HEK293 (cell line): ENCODE results near the gene CACNA2D3.

Source experiments
- CTCF ChIA-PET: fragments of 350-600 bp; formaldehyde crosslinking; extraction: SDS; loops from one replicate; lab custom pipeline; 2021; ENCODE audit warnings: antibody characterized with exemption; lab: Yijun Ruan, JAX
- POLR2A ChIA-PET: fragments of 300-600 bp; formaldehyde crosslinking; extraction: SDS; loops from one replicate; lab custom pipeline; 2020; ENCODE audit warnings: antibody characterized with exemption, inconsistent platforms; lab: Yijun Ruan, JAX
- H3K27ac ChIP-seq: fragments of 200-500 bp; sonication (Bioruptor generic); 2 replicates; pipeline ENCODE4 v1.5.1; 2014; ENCODE audit warnings: low read depth, low read length, control low read depth, inconsistent platforms; ENCODE audit errors: extremely low read depth
- H3K36me3 ChIP-seq, 2 experiments: fragments of 200-500 bp in 1 of 2; sonication (Bioruptor generic) in 1 of 2; 1 replicate in 1 of 2; 2 replicates in 1 of 2; pipeline ENCODE4 v1.5.1; 2014 to 2017; ENCODE audit warnings: inconsistent platforms in 2 of 2, low read length in 2 of 2; ENCODE audit not compliant: control insufficient read depth in 2 of 2, insufficient read depth in 1 of 2
- H3K4me1 ChIP-seq: fragments of 200-500 bp; sonication (Bioruptor generic); 2 replicates; pipeline ENCODE4 v1.5.1; 2014; ENCODE audit warnings: mild to moderate bottlenecking, low read length, inconsistent platforms; ENCODE audit not compliant: control insufficient read depth, insufficient read depth
- H3K4me3 ChIP-seq: 2 replicates; pipeline ENCODE4 v1.5.1; 2011; ENCODE audit warnings: low read depth, mild to moderate bottlenecking, control low read depth, low read length, moderate library complexity
- H3K9me3 ChIP-seq: fragments of 200-500 bp; sonication (Bioruptor generic); 2 replicates; pipeline ENCODE4 v1.5.1; 2014; ENCODE audit warnings: low read depth, low read length, inconsistent platforms; ENCODE audit not compliant: control insufficient read depth, insufficient read depth
- GFI1B ChIP-seq: fragments of 450-650 bp; formaldehyde crosslinking; IDR thresholded peaks from 2 replicates; pipeline ENCODE4 v1.5.1; 2016; ENCODE audit warnings: missing biosample characterization, missing genetic modification characterization
- GLI2 ChIP-seq: fragments of 450-650 bp; formaldehyde crosslinking; IDR thresholded peaks from 2 replicates; pipeline ENCODE4; 2017; ENCODE audit warnings: missing biosample characterization, missing genetic modification characterization, low read depth, borderline replicate concordance
- KLF16 ChIP-seq: fragments of 450-650 bp; formaldehyde crosslinking; IDR thresholded peaks from 2 replicates; pipeline ENCODE4 v1.5.1; 2017; ENCODE audit warnings: missing biosample characterization, missing genetic modification characterization
- KLF7 ChIP-seq: fragments of 450-650 bp; formaldehyde crosslinking; IDR thresholded peaks from 2 replicates; pipeline ENCODE4 v1.5.1; 2016; ENCODE audit warnings: missing biosample characterization, missing genetic modification characterization, borderline replicate concordance
- REST ChIP-seq: fragments of 450-650 bp; formaldehyde crosslinking; IDR thresholded peaks from 2 replicates; pipeline ENCODE4 v1.5.1; 2016; ENCODE audit warnings: missing biosample characterization, missing genetic modification characterization
- SCRT1 ChIP-seq: fragments of 450-650 bp; formaldehyde crosslinking; IDR thresholded peaks from 2 replicates; pipeline ENCODE4 v1.5.1; 2016; ENCODE audit warnings: missing biosample characterization, missing genetic modification characterization, borderline replicate concordance
- SP3 ChIP-seq: fragments of 450-650 bp; formaldehyde crosslinking; IDR thresholded peaks from 2 replicates; pipeline ENCODE4 v1.5.1; 2016; ENCODE audit warnings: missing biosample characterization, missing genetic modification characterization
- ZBTB8A ChIP-seq: fragments of 450-650 bp; formaldehyde crosslinking; IDR thresholded peaks from 2 replicates; pipeline ENCODE4 v1.5.1; 2016; ENCODE audit warnings: missing biosample characterization, missing genetic modification characterization
- ZFHX2 ChIP-seq: fragments of 450-650 bp; formaldehyde crosslinking; conservative IDR thresholded peaks from 2 replicates; pipeline ENCODE4 v1.5.1; 2016; ENCODE audit warnings: missing biosample characterization, missing genetic modification characterization
- ZFP69B ChIP-seq: fragments of 450-650 bp; formaldehyde crosslinking; IDR thresholded peaks from 2 replicates; pipeline ENCODE4 v1.5.1; 2016; ENCODE audit warnings: missing biosample characterization, missing genetic modification characterization
- ZNF114 ChIP-seq: fragments of 450-650 bp; formaldehyde crosslinking; IDR thresholded peaks from 2 replicates; pipeline ENCODE4 v1.5.0; 2017; ENCODE audit warnings: missing biosample characterization, missing genetic modification characterization
- ZNF214 ChIP-seq: fragments of 450-650 bp; formaldehyde crosslinking; IDR thresholded peaks from 2 replicates; pipeline ENCODE4 v1.5.1; 2017; ENCODE audit warnings: missing biosample characterization, mild to moderate bottlenecking, missing genetic modification characterization, borderline replicate concordance
- ZNF280C ChIP-seq: fragments of 450-650 bp; formaldehyde crosslinking; IDR thresholded peaks from 2 replicates; pipeline ENCODE4 v1.5.1; 2016; ENCODE audit warnings: missing biosample characterization, missing genetic modification characterization
- ZNF311 ChIP-seq: fragments of 450-650 bp; formaldehyde crosslinking; IDR thresholded peaks from 2 replicates; pipeline ENCODE4 v1.5.1; 2017; ENCODE audit warnings: missing biosample characterization, missing genetic modification characterization, borderline replicate concordance
- ZNF335 ChIP-seq: fragments of 450-650 bp; formaldehyde crosslinking; conservative IDR thresholded peaks from 2 replicates; pipeline ENCODE4 v1.5.1; 2016; ENCODE audit warnings: missing biosample characterization, missing genetic modification characterization
- ZNF341 ChIP-seq: fragments of 450-650 bp; formaldehyde crosslinking; IDR thresholded peaks from 2 replicates; pipeline ENCODE4; 2016; ENCODE audit warnings: low read depth, missing biosample characterization, missing genetic modification characterization
- ZNF354C ChIP-seq: fragments of 450-650 bp; formaldehyde crosslinking; IDR thresholded peaks from 2 replicates; pipeline ENCODE4 v1.5.1; 2016; ENCODE audit warnings: missing biosample characterization, missing genetic modification characterization, low read depth, borderline replicate concordance
- ZNF394 ChIP-seq: fragments of 450-650 bp; formaldehyde crosslinking; IDR thresholded peaks from 2 replicates; pipeline ENCODE4 v1.5.1; 2016; ENCODE audit warnings: missing biosample characterization, missing genetic modification characterization, mild to moderate bottlenecking, moderate library complexity, borderline replicate concordance
- ZNF423 ChIP-seq: fragments of 450-650 bp; formaldehyde crosslinking; IDR thresholded peaks from 2 replicates; pipeline ENCODE4 v1.5.1; 2016; ENCODE audit warnings: missing biosample characterization, missing genetic modification characterization
- ZNF501 ChIP-seq: fragments of 450-650 bp; formaldehyde crosslinking; IDR thresholded peaks from 2 replicates; pipeline ENCODE4 v1.5.1; 2016; ENCODE audit warnings: missing biosample characterization, missing genetic modification characterization
- ZNF510 ChIP-seq: fragments of 450-650 bp; formaldehyde crosslinking; IDR thresholded peaks from 2 replicates; pipeline ENCODE4 v1.5.1; 2018; ENCODE audit warnings: mild to moderate bottlenecking, missing genetic modification characterization, missing biosample characterization; ENCODE audit not compliant: insufficient replicate concordance
- ZNF544 ChIP-seq: fragments of 450-650 bp; formaldehyde crosslinking; IDR thresholded peaks from 2 replicates; pipeline ENCODE4 v1.5.0; 2017; ENCODE audit warnings: missing biosample characterization, missing genetic modification characterization
- ZNF585B ChIP-seq: fragments of 450-650 bp; formaldehyde crosslinking; IDR thresholded peaks from 2 replicates; pipeline ENCODE4 v1.5.1; 2016; ENCODE audit warnings: missing biosample characterization, missing genetic modification characterization
- ZNF623 ChIP-seq: fragments of 450-650 bp; formaldehyde crosslinking; IDR thresholded peaks from 2 replicates; pipeline ENCODE4 v1.5.1; 2016; ENCODE audit warnings: missing biosample characterization, missing genetic modification characterization
- ZNF660 ChIP-seq: fragments of 450-650 bp; IDR thresholded peaks from 2 replicates; pipeline ENCODE4 v1.5.1; 2018; ENCODE audit warnings: missing biosample characterization, mild to moderate bottlenecking, missing genetic modification characterization
- ZNF670 ChIP-seq: fragments of 450-650 bp; formaldehyde crosslinking; IDR thresholded peaks from 2 replicates; pipeline ENCODE4 v1.5.1; 2016; ENCODE audit warnings: missing biosample characterization, missing genetic modification characterization, low read depth
- ZNF768 ChIP-seq: fragments of 450-650 bp; formaldehyde crosslinking; IDR thresholded peaks from 2 replicates; pipeline ENCODE4 v1.5.1; 2018; ENCODE audit warnings: missing biosample characterization, mild to moderate bottlenecking, missing genetic modification characterization
- ZNF843 ChIP-seq: fragments of 450-650 bp; formaldehyde crosslinking; IDR thresholded peaks from 2 replicates; pipeline ENCODE4 v1.5.1; 2016; ENCODE audit warnings: missing biosample characterization, missing genetic modification characterization
- ZXDB ChIP-seq: fragments of 450-650 bp; formaldehyde crosslinking; IDR thresholded peaks from 2 replicates; pipeline ENCODE4 v1.5.1; 2016; ENCODE audit warnings: missing biosample characterization, missing genetic modification characterization

CACNA2D3 gene

GRCh38 chr3:55094676-55095075, 972.3 kb downstream of the CACNA2D3 start (continued):
- TF ChIP-seq ZBTB8A (tag by site-specific recombination) (no peak), ZNF280C (tag by site-specific recombination) (no peak), ZNF585B (tag by site-specific recombination) (no peak)

GRCh38 chr3:55097441-55097840, 975.1 kb downstream of the CACNA2D3 start:
- Histone ChIP-seq H3K4me3 (no peak overlapping the region), H3K27ac (no peak overlapping the region), H3K9me3 (no peaks in the 10 kb centered on the region), H3K36me3 (no peaks in the 10 kb centered on the region), H3K4me1 (no peaks in the 10 kb centered on the region)
- POLR2A ChIA-PET = no interaction called here
- TF ChIP-seq GFI1B (tag by site-specific recombination) = no peak
- TF ChIP-seq ZNF214 (tag by site-specific recombination) = no peak
- no peak for TF ChIP-seq ZNF341 (tag by site-specific recombination)
- TF ChIP-seq ZNF114 (tag by site-specific recombination) = no peak
- TF ChIP-seq ZFP69B (tag by site-specific recombination) = no peak
- TF ChIP-seq ZNF623 = no peak
- TF ChIP-seq KLF16 = no peak
- TF ChIP-seq, all 188 proteins: peak for 0
- CTCF ChIA-PET = no interaction called here

- CTCF ChIA-PET = no interaction called here
- TF ChIP-seq ZNF501 (tag by site-specific recombination) (no peak), ZNF311 (tag by site-specific recombination) (no peak), REST (tag by site-specific recombination) (no peak), SCRT1 (tag by site-specific recombination) (no peak), SP3 (no peak), ZNF335 (tag by site-specific recombination) (no peak), ZNF670 (no peak), ZNF510 (tag by site-specific recombination) (no peak), ZNF354C (tag by site-specific recombination) (no peak), ZNF768 (tag by site-specific recombination) (no peak), ZFHX2 (tag by site-specific recombination) (no peak), ZNF660 (tag by site-specific recombination) (no peak), GLI2 (tag by site-specific recombination) (no peak), KLF7 (tag by site-specific recombination) (no peak), ZNF423 (tag by site-specific recombination) (no peak), ZNF544 (no peak), ZNF394 (tag by site-specific recombination) (no peak), ZNF843 (tag by site-specific recombination) (no peak), ZXDB (tag by site-specific recombination) (no peak)
- TF ChIP-seq, all 188 proteins: peak for 0
- H3K9me3 ChIP-seq = no peaks in the 10 kb centered on the region
- no peak overlapping the region for H3K4me3 ChIP-seq
- no peaks in the 10 kb centered on the region for H3K36me3 ChIP-seq
- no peaks in the 10 kb centered on the region for H3K4me1 ChIP-seq
- no peak overlapping the region for H3K27ac ChIP-seq
- POLR2A ChIA-PET = no interaction called here
Measured at GRCh38 chr3:55105647-55106046, 983.3 kb downstream of the CACNA2D3 start.
